ENCODE results near the gene SCNM1. TPM values are rescaled to one million over a fixed set of nuclear protein-coding genes. Genes with fewer than 3 reads are reported as not detected.

SCNM1 gene
- total and polyA plus RNA-seq, 9 of the 15 experiments (the other 6 are each of a cell fraction or from before 2014, with no cell fraction given) = 17.2 to 204 (median 63.0) TPM

- TF ChIP-seq PRDM10 (IDR thresholded peaks at IDR 0.05; ENCODE audit: partially characterized antibody) (peak; percentile 90), NR2C1 (IDR thresholded peaks at IDR 0.05) (no peak; the same call in 1 of the 2 replicates), NR2C1 (tag; IDR thresholded peaks at IDR 0.05) (peak; percentile 45; the same call in 1 of the 2 replicates), MECOM (CRISPR knock-in tag; IDR thresholded peaks at IDR 0.05) (no peak), ETV5 (CRISPR knock-in tag; IDR thresholded peaks at IDR 0.05; ENCODE audit: low read depth) (no peak), THRAP3 (IDR thresholded peaks at IDR 0.05; ENCODE audit: borderline replicate concordance) (no peak), FOXO4 (CRISPR knock-in tag; IDR thresholded peaks at IDR 0.05) (no peak), ZNF165 (CRISPR knock-in tag; IDR thresholded peaks at IDR 0.05; ENCODE audit: borderline replicate concordance) (no peak), POLR2H (tag; IDR thresholded peaks at IDR 0.05; ENCODE audit: low read depth) (0 out of 2 replicates have a peak, but pooled peaks have one; percentile 44), SAFB2 (IDR thresholded peaks at IDR 0.05; ENCODE audit: borderline replicate concordance, low read depth, low read length, severe bottlenecking) (no peak), UBTF (IDR thresholded peaks at IDR 0.05; ENCODE audit: borderline replicate concordance in 1 of 2, low read depth in 2 of 2, low read length in 2 of 2) (no peak), ELK1 (CRISPR knock-in tag; IDR thresholded peaks at IDR 0.05) (no peak), TBP (optimal IDR thresholded peaks at IDR 0.05; ENCODE audit: low read depth, low read length) (no peak), NCOR1 (IDR thresholded peaks at IDR 0.05) (no peak), DEAF1 (CRISPR knock-in tag; IDR thresholded peaks at IDR 0.05) (no peak), ZNF444 (CRISPR knock-in tag; IDR thresholded peaks at IDR 0.05) (no peak)
Measured at GRCh38 chr1:151198254-151199127, 32.5 kb downstream of the SCNM1 start, which contains the start of gene PIP5K1A (continued).
